Kidney (tissue), 14 donors: ENCODE results near the gene PJA1. TPM values are rescaled to one million over a fixed set of nuclear protein-coding genes. Genes with fewer than 3 reads are reported as not detected.

Experiments used
- DNase-seq, 5 donors: peaks; one replicate each; pipeline ENCODE4 v3.0.0-alpha.2; 2013 to 2020
- FAIRE-seq: peaks from 2 replicates; lab custom pipeline; 2012; peaks lifted over from hg19 to GRCh38; lab: Jason Lieb, UNC
- H3K27ac ChIP-seq, 2 donors: one replicate each; pipeline ENCODE4 v1.7.0; 2013; ENCODE audit warnings: low read depth in 2 of 2, low read length in 2 of 2, inconsistent platforms in 1 of 2
- H3K27me3 ChIP-seq: one replicate; pipeline ENCODE4 v1.7.1; 2013; ENCODE audit warnings: low read length, inconsistent platforms; ENCODE audit not compliant: control insufficient read depth, insufficient read depth
- H3K36me3 ChIP-seq, 3 donors: one replicate each; pipeline versions ENCODE4 v1.7.0 to v1.7.1; 2013; ENCODE audit warnings: low read length in 3 of 3, control low read depth in 1 of 3, inconsistent platforms in 1 of 3; ENCODE audit not compliant: insufficient read depth in 3 of 3, control insufficient read depth in 2 of 3
- H3K4me1 ChIP-seq, 3 donors: one replicate each; pipeline versions ENCODE4 v1.7.0 to v1.7.1; 2013; ENCODE audit warnings: low read length in 3 of 3, inconsistent platforms in 1 of 3, low read depth in 1 of 3; ENCODE audit not compliant: control insufficient read depth in 2 of 3, insufficient read depth in 2 of 3
- H3K4me3 ChIP-seq, 3 donors: one replicate each; pipeline versions ENCODE4 v1.7.0 to v1.8.1; 2013; ENCODE audit warnings: low read length in 3 of 3, control low read depth in 1 of 3, inconsistent platforms in 1 of 3
- H3K9ac ChIP-seq, 3 donors: one replicate each; pipeline versions ENCODE4 v1.7.0 to v1.7.1; 2013; ENCODE audit warnings: low read length in 3 of 3, control low read depth in 1 of 3, inconsistent platforms in 1 of 3
- H3K9me3 ChIP-seq, 3 donors: one replicate each; pipeline versions ENCODE4 v1.7.0 to v1.7.1; 2013; ENCODE audit warnings: low read length in 3 of 3, control low read depth in 1 of 3, inconsistent platforms in 1 of 3; ENCODE audit not compliant: control insufficient read depth in 2 of 3, insufficient read depth in 1 of 3
- CTCF ChIP-seq: IDR thresholded peaks from 3 replicates; pipeline ENCODE4 v1.5.1; 2012; ENCODE audit warnings: mild to moderate bottlenecking, moderate library complexity, borderline replicate concordance; ENCODE audit not compliant: insufficient read depth; ENCODE audit errors: extremely low read depth
- intact Hi-C: fragments of 100-400 bp; cut with DNase I; formaldehyde crosslinking; loops from one replicate; pipeline ENCODE4 v1.11.1; 2022
- polyA plus RNA-seq: library from polyadenylated mRNA; stranded (reverse); fragments of 350-450 nt; fragmentation: Illumina TruSeq; extraction: RNeasy Lipid Tissue Mini Kit (QIAGEN cat#74804); gene quantifications from one replicate; pipeline ENCODE4 v1.2.3, GENCODE V29; 2014; ENCODE audit warnings: low read depth, low replicate concordance; ENCODE audit not compliant: insufficient read depth
- total RNA-seq: library from RNA; stranded (reverse); fragmentation: NEBNext Ultra II Directional; extraction: Animal tissue kit (Norgen Biotek cat#: 25700); gene quantifications from one replicate; pipeline ENCODE4 v1.2.1, GENCODE V29; 2021
- donor health status: control.
- donor health status: control.
- donor health status: control.
- donor health status: control.
- donor health status: control.
- donor health status: DM: yes; HTN: yes; CAD: no.
- donor health status: Normal renal cell carcinoma (clear cell type).

PJA1 gene
- total and polyA plus RNA-seq, 2 donors from 2014 or later = 27.1 to 29.9 TPM

GRCh38 chrX:69136546-69137331, 28.5 kb downstream of the PJA1 start:
- H3K9me3 ChIP-seq = no peaks in the 10 kb centered on the region
- peak overlapping the region in 1 of 2 donors; percentile 53 for H3K27ac ChIP-seq
- peaks cover 2% of the 10 kb centered on the region for H3K27me3 ChIP-seq
- no peak for FAIRE-seq
- peaks cover 0 to 7% (median 3%) of the 10 kb centered on the region in 3 donors for H3K4me1 ChIP-seq
- no peak overlapping the region for H3K9ac ChIP-seq
- no peak for TF ChIP-seq CTCF
- H3K4me3 ChIP-seq = no peak overlapping the region
- no peaks in the 10 kb centered on the region for H3K36me3 ChIP-seq
- intact Hi-C loops = no loop called here
- peak; percentile 67 to 82 (median 80) for DNase-seq

DNA sequence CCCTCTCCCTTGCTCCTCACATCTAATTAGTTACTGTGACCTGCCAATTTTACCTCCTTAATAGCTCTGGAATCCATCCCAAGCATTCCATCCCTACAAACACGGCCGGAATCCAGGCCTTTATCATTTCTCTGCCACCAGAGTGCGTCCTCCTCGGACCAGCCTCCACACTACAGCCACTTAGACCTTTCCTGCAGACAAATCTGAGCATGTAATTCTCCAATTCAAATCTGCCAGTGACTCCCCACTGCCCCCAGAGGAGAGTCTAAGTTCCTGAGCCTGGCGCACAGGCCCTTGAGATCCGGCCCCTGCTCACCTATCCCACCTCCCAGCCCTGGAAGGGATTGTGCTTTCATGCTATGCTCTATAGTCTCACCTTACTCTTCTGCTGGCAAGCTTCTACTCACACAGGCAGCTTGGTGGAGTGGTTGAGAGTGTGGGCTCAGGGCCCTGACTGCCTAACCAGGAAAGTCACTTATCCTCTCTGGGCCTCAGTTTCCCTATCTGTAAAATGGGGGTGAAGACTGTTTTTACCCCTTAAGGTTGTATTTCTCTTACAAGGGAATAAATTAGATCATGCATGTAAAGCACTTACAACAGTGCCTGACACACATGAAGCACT, 31.2 kb downstream of the PJA1 start:
- intact Hi-C loops = no loop called here
- TF ChIP-seq CTCF = peak; percentile 49
- H3K36me3 ChIP-seq = no peaks in the 10 kb centered on the region
- DNase-seq = peak; percentile 36 to 88 (median 76)
- H3K9ac ChIP-seq = no peak overlapping the region
- peak; percentile 74 for FAIRE-seq
- no peaks in the 10 kb centered on the region for H3K9me3 ChIP-seq
- peaks cover 0 to 7% (median 3%) of the 10 kb centered on the region in 3 donors for H3K4me1 ChIP-seq
- H3K27me3 ChIP-seq = peaks cover 2% of the 10 kb centered on the region
- H3K4me3 ChIP-seq = no peak overlapping the region
- no peak overlapping the region for H3K27ac ChIP-seq

GRCh38 chrX:69131886-69132285, 33.4 kb downstream of the PJA1 start:
- Histone ChIP-seq H3K4me1 (peaks cover 0 to 7% (median 3%) of the 10 kb centered on the region in 3 donors), H3K4me3 (no peak overlapping the region), H3K27ac (no peak overlapping the region), H3K9me3 (no peaks in the 10 kb centered on the region), H3K27me3 (no peaks in the 10 kb centered on the region), H3K9ac (no peak overlapping the region), H3K36me3 (no peaks in the 10 kb centered on the region)
- no peak for DNase-seq
- intact Hi-C loops = no loop called here
- no peak for TF ChIP-seq CTCF
- FAIRE-seq = no peak
